AG04449 (cell line): Measurements from ENCODE around the gene SLC25A3.
A peak's percentile ranks its signal among the peaks of the same experiment; 100 is the strongest.

Experiments used
- CTCF ChIA-PET: fragments of 350-600 bp; formaldehyde crosslinking; extraction: SDS; loops from one replicate; lab custom pipeline; 2021; ENCODE audit warnings: antibody characterized with exemption; lab: Yijun Ruan, JAX
- POLR2A ChIA-PET: fragments of 400-600, 350-600 bp; formaldehyde crosslinking; extraction: SDS; loops from one replicate; lab custom pipeline; 2020; ENCODE audit warnings: antibody characterized with exemption, inconsistent platforms; lab: Yijun Ruan, JAX
- DNase-seq: peaks from one replicate; pipeline ENCODE4 v3.0.0-alpha.2; 2010; ENCODE audit warnings: low read depth, low spot score
- H3K4me3 ChIP-seq: 2 replicates; pipeline ENCODE4 v1.5.1; 2011; ENCODE audit warnings: low read depth, mild to moderate bottlenecking, control low read depth, low read length
- CTCF ChIP-seq: IDR thresholded peaks from one replicate; pipeline ENCODE4 v1.5.1; 2011; ENCODE audit warnings: mild to moderate bottlenecking, moderate library complexity, low read length, control low read depth, inconsistent platforms; ENCODE audit not compliant: insufficient read depth; ENCODE audit errors: missing control alignments

The SLC25A3 gene

GRCh38 chr12:98644712-98645571 is 51.5 kb downstream of the SLC25A3 start, which contains the start of the genes APAF1 and IKBIP:
TSS of gene APAF1 (plus strand) at chr12:98645290. CDS start at chr12:98648360, 3,070 bp downstream.
TSS of gene IKBIP (minus strand) at chr12:98644788. CDS start at chr12:98644701, 87 bp downstream.
- peak; percentile 21 for TF ChIP-seq CTCF
- ChIA-PET CTCF (interaction anchor here (0.8 to 1.7 kb wide), 8 partner anchors 9 to 154 kb away, joined by 3 to 6 read pairs (median 4); no protein-coding TSS in a partner anchor), POLR2A (interaction anchor here (0.7 to 1.6 kb wide), 4 partner anchors 9 to 51 kb away, joined by 3 to 5 read pairs (median 4); partner anchors contain the start of gene SLC25A3)
- H3K4me3 ChIP-seq = peak within 1 kb of the TSS; percentile 92
- peak; percentile 49 for DNase-seq

- CTCF ChIA-PET = interaction anchor here (0.9 to 1.6 kb wide), 4 partner anchors 17 to 221 kb away, joined by 3 to 9 read pairs (median 4); no protein-coding TSS in a partner anchor
- no peak for DNase-seq
- POLR2A ChIA-PET = no interaction called here
- peak overlapping the region; percentile 92 for H3K4me3 ChIP-seq
- no peak for TF ChIP-seq CTCF
These were observed 52.1 kb downstream of the SLC25A3 start for GRCh38 chr12:98645572-98646067.

GRCh38 chr12:98646294-98647090 is 53.0 kb downstream of the SLC25A3 start:
- no peak for DNase-seq
- peak overlapping the region; percentile 92 for H3K4me3 ChIP-seq
- no peak for TF ChIP-seq CTCF
- CTCF ChIA-PET = interaction anchor here (0.9 to 1.6 kb wide), 5 partner anchors 16 to 229 kb away, joined by 3 to 9 read pairs (median 4); no protein-coding TSS in a partner anchor
- POLR2A ChIA-PET = interaction anchor here (0.6 kb wide), 1 partner anchor 15 kb away, joined by 3 read pairs; no protein-coding TSS in a partner anchor

GRCh38 chr12:98651328-98651727 is 57.8 kb downstream of the SLC25A3 start:
- POLR2A ChIA-PET = no interaction called here
- CTCF ChIA-PET = interaction anchor here (0.8 to 7.6 kb wide), 8 partner anchors 12 to 234 kb away, joined by 3 to 89 read pairs (median 10); no protein-coding TSS in a partner anchor
- H3K4me3 ChIP-seq = no peak overlapping the region
- DNase-seq = no peak
- TF ChIP-seq CTCF = no peak

- ChIA-PET POLR2A (no interaction called here), CTCF (interaction anchor here (0.6 to 7.6 kb wide), 28 partner anchors 9 to 283 kb away, joined by 3 to 89 read pairs (median 3); partner anchors contain the start of genes APAF1 and IKBIP)
- TF ChIP-seq CTCF = peak; percentile 42
- DNase-seq = no peak
- no peak overlapping the region for H3K4me3 ChIP-seq
These were observed 60.5 kb downstream of the SLC25A3 start for GRCh38 chr12:98653866-98654493.
